H1 (cell line): ENCODE results near the gene GNG12. TPM values are rescaled to one million over a fixed set of nuclear protein-coding genes. Genes with fewer than 3 reads are reported as not detected.

Experiments
- CTCF ChIA-PET: fragments of 300-600 bp; sonication (Branson Sonifier 250); formaldehyde crosslinking; loops from one replicate; lab custom pipeline; 2021; ENCODE audit not compliant: partially characterized antibody; lab: Charles Lee
- POLR2A ChIA-PET: fragments of 300-600 bp; sonication (Branson Sonifier 250); formaldehyde crosslinking; loops from one replicate; lab custom pipeline; 2021; ENCODE audit warnings: inconsistent platforms; ENCODE audit not compliant: partially characterized antibody; lab: Charles Lee
- DNase-seq, 2 experiments: peaks; one replicate each; pipeline versions ENCODE4 v3.0.0 to v3.0.0-alpha.2; 2010 to 2022; ENCODE audit warnings: low spot score in 2 of 2, low read depth in 1 of 2, mixed read lengths in 1 of 2
- FAIRE-seq: peaks from 2 replicates; lab custom pipeline; 2011; peaks lifted over from hg19 to GRCh38; lab: Jason Lieb, UNC
- H2AFZ ChIP-seq: 2 replicates; pipeline ENCODE4 v1.8.1; 2012; ENCODE audit warnings: low read length, inconsistent platforms
- H2AK5ac ChIP-seq: 2 replicates; pipeline ENCODE4 v1.6.1; 2013; ENCODE audit warnings: low read depth, low read length
- H2BK120ac ChIP-seq: replicated peaks from 2 replicates; pipeline ENCODE3; 2013; ENCODE audit warnings: low read depth, low read length, inconsistent platforms
- H2BK12ac ChIP-seq: 2 replicates; pipeline ENCODE4 v1.6.1; 2013; ENCODE audit warnings: low read depth, low read length
- H2BK15ac ChIP-seq: 2 replicates; pipeline ENCODE4 v1.6.1; 2013; ENCODE audit warnings: low read length
- H2BK20ac ChIP-seq: 2 replicates; pipeline ENCODE4 v1.6.1; 2013; ENCODE audit warnings: low read length
- H2BK5ac ChIP-seq: 2 replicates; pipeline ENCODE4 v1.6.1; 2013; ENCODE audit warnings: low read depth, low read length
- H3K14ac ChIP-seq: 2 replicates; pipeline ENCODE4 v1.6.1; 2013; ENCODE audit warnings: inconsistent platforms; ENCODE audit not compliant: insufficient read length
- H3K18ac ChIP-seq: 2 replicates; pipeline ENCODE4 v1.6.1; 2013; ENCODE audit warnings: low read length; ENCODE audit errors: extremely low read depth
- H3K23ac ChIP-seq: 2 replicates; pipeline ENCODE4 v1.6.1; 2013; ENCODE audit warnings: inconsistent platforms; ENCODE audit not compliant: insufficient read length
- H3K23me2 ChIP-seq: 2 replicates; pipeline ENCODE4 v1.6.1; 2013; ENCODE audit warnings: low read depth, low read length
- H3K27ac ChIP-seq: 2 replicates; pipeline ENCODE4 v1.6.1; 2011; ENCODE audit warnings: low read depth, low read length, inconsistent platforms
- H3K27me3 ChIP-seq, 4 experiments: replicated peaks in 1 of 4; 1 replicate in 1 of 4; 2 replicates in 3 of 4; pipeline versions ENCODE4 v1.6.1 to v1.8.1; 2011 to 2013; ENCODE audit warnings: low read length in 3 of 4, mild to moderate bottlenecking in 3 of 4, inconsistent platforms in 2 of 4, mixed read lengths in 2 of 4, moderate library complexity in 1 of 4; ENCODE audit not compliant: control insufficient read depth in 3 of 4, insufficient read depth in 3 of 4; ENCODE audit errors: extremely low read depth in 1 of 4
- H3K36me3 ChIP-seq, 4 experiments: 2 replicates each; pipeline versions ENCODE4 v1.6.1 to v1.8.1; 2011 to 2013; ENCODE audit warnings: mild to moderate bottlenecking in 4 of 4, low read length in 3 of 4, moderate library complexity in 2 of 4, control low read depth in 1 of 4, inconsistent platforms in 1 of 4; ENCODE audit not compliant: insufficient read depth in 4 of 4, control insufficient read depth in 2 of 4
- H3K4ac ChIP-seq: replicated peaks from 2 replicates; pipeline ENCODE3; 2013; ENCODE audit warnings: low read length, low read depth, mixed read lengths, inconsistent platforms; ENCODE audit not compliant: insufficient read length
- H3K4me1 ChIP-seq, 4 experiments: replicated peaks in 1 of 4; 1 replicate in 1 of 4; 2 replicates in 3 of 4; pipeline versions ENCODE4 v1.6.1 to v1.8.1; 2011 to 2013; ENCODE audit warnings: low read length in 3 of 4, inconsistent platforms in 2 of 4, mixed read lengths in 1 of 4; ENCODE audit not compliant: insufficient read depth in 4 of 4, control insufficient read depth in 3 of 4
- H3K4me2 ChIP-seq, 2 experiments: 2 replicates each; pipeline versions ENCODE4 v1.6.1 to v1.8.1; 2011 to 2013; ENCODE audit warnings: low read depth in 2 of 2, low read length in 2 of 2, control low read depth in 1 of 2, inconsistent platforms in 1 of 2, mild to moderate bottlenecking in 1 of 2; ENCODE audit not compliant: insufficient read depth in 1 of 2
- H3K4me3 ChIP-seq, 4 experiments: fragments of 200-600, 300-600 bp in 1 of 4; sonication (generic), shearing (Covaris generic), sonication (Bioruptor Twin) in 1 of 4; 2 replicates each; pipeline versions ENCODE4 v1.5.1 to v1.8.1; 2011 to 2016; ENCODE audit warnings: low read length in 4 of 4, low read depth in 3 of 4, control low read depth in 2 of 4, inconsistent platforms in 2 of 4, mild to moderate bottlenecking in 2 of 4, mixed read lengths in 1 of 4, moderate library complexity in 1 of 4; ENCODE audit not compliant: insufficient read depth in 2 of 4; ENCODE audit errors: extremely low read depth in 1 of 4
- H3K56ac ChIP-seq: replicated peaks from 2 replicates; pipeline ENCODE3; 2013; ENCODE audit warnings: low read depth, mild to moderate bottlenecking, mixed read lengths, low read length, inconsistent platforms; ENCODE audit not compliant: insufficient read length
- H3K79me1 ChIP-seq: 2 replicates; pipeline ENCODE4 v1.6.1; 2013; ENCODE audit warnings: low read depth, low read length, control low read depth
- H3K79me2 ChIP-seq, 2 experiments: 2 replicates each; pipeline versions ENCODE4 v1.6.1 to v1.8.1; 2012 to 2013; ENCODE audit warnings: low read length in 2 of 2, mild to moderate bottlenecking in 2 of 2, inconsistent platforms in 1 of 2; ENCODE audit not compliant: insufficient read depth in 2 of 2, control insufficient read depth in 1 of 2
- H3K9ac ChIP-seq, 4 experiments: replicated peaks in 1 of 4; 1 replicate in 1 of 4; 2 replicates in 3 of 4; pipeline versions ENCODE4 v1.6.1 to v1.8.1; 2011 to 2013; ENCODE audit warnings: low read depth in 3 of 4, low read length in 3 of 4, control low read depth in 2 of 4, mild to moderate bottlenecking in 2 of 4, moderate library complexity in 2 of 4, inconsistent platforms in 1 of 4; ENCODE audit errors: extremely low read depth in 1 of 4
- H3K9me3 ChIP-seq, 2 experiments: 2 replicates each; pipeline versions ENCODE4 v1.6.1 to v1.8.1; 2012 to 2013; ENCODE audit warnings: mild to moderate bottlenecking in 2 of 2, moderate library complexity in 2 of 2, control low read depth in 1 of 2, inconsistent platforms in 1 of 2, low read depth in 1 of 2, low read length in 1 of 2, mixed read lengths in 1 of 2; ENCODE audit not compliant: insufficient read depth in 2 of 2
- H4K20me1 ChIP-seq, 2 experiments: replicated peaks in 1 of 2; 2 replicates each; pipeline versions ENCODE3 to v1.8.1; 2011 to 2013; ENCODE audit warnings: inconsistent platforms in 2 of 2, low read length in 2 of 2, mild to moderate bottlenecking in 1 of 2; ENCODE audit not compliant: insufficient read depth in 2 of 2, control insufficient read depth in 1 of 2
- H4K5ac ChIP-seq: 2 replicates; pipeline ENCODE4 v1.6.1; 2013; ENCODE audit warnings: low read length, low read depth, mixed read lengths, inconsistent platforms; ENCODE audit not compliant: insufficient read length
- H4K8ac ChIP-seq: 2 replicates; pipeline ENCODE4 v1.8.0; 2013; ENCODE audit warnings: mild to moderate bottlenecking, moderate library complexity, low read length, inconsistent platforms; ENCODE audit not compliant: insufficient read depth; ENCODE audit errors: extremely low read depth
- H4K91ac ChIP-seq: replicated peaks from 2 replicates; pipeline ENCODE3; 2013; ENCODE audit warnings: low read length, mixed read lengths, inconsistent platforms; ENCODE audit not compliant: insufficient read length
- CHD2 ChIP-seq: IDR thresholded peaks from 2 replicates; pipeline ENCODE4 v1.6.1; 2012; ENCODE audit warnings: low read length, improper control_type of control experiment
- CTBP2 ChIP-seq: IDR thresholded peaks from 2 replicates; pipeline ENCODE4 v1.7.0; 2011; ENCODE audit warnings: borderline replicate concordance, mild to moderate bottlenecking, moderate library complexity, mixed read lengths, low read length; ENCODE audit not compliant: insufficient read depth, insufficient read length
- KDM1A ChIP-seq: fragments of 200-600, 300-600 bp; sonication (generic); IDR thresholded peaks from 2 replicates; pipeline ENCODE4 v1.7.1; 2016; ENCODE audit warnings: mild to moderate bottlenecking, low read length, borderline replicate concordance
- MAFK ChIP-seq: IDR thresholded peaks from 2 replicates; pipeline ENCODE4 v1.6.1; 2012; ENCODE audit warnings: low read depth, mild to moderate bottlenecking, improper control_type of control experiment, low read length
- POLR2AphosphoS5 ChIP-seq: IDR thresholded peaks from 2 replicates; pipeline ENCODE4 v1.6.1; 2011; ENCODE audit warnings: low read depth, low read length
- RAD21 ChIP-seq, 2 experiments: IDR thresholded peaks in 1 of 2; conservative IDR thresholded peaks in 1 of 2; 2 replicates each; pipeline ENCODE4 v1.6.1; 2011; ENCODE audit warnings: low read depth in 2 of 2, low read length in 2 of 2, improper control_type of control experiment in 1 of 2, inconsistent platforms in 1 of 2, mild to moderate bottlenecking in 1 of 2, moderate library complexity in 1 of 2
- RBBP5 ChIP-seq: IDR thresholded peaks from 2 replicates; pipeline ENCODE4 v1.7.1; 2012; ENCODE audit warnings: low read depth, mild to moderate bottlenecking, inconsistent platforms, low read length, moderate library complexity, borderline replicate concordance
- SIRT6 ChIP-seq: IDR thresholded peaks from one replicate; pipeline ENCODE4 v1.7.1; 2012; ENCODE audit warnings: low read length, inconsistent platforms
- SIX5 ChIP-seq: IDR thresholded peaks from 2 replicates; pipeline ENCODE4 v1.6.1; 2011; ENCODE audit warnings: mild to moderate bottlenecking, low read depth, low read length
- SP1 ChIP-seq: IDR thresholded peaks from 2 replicates; pipeline ENCODE4 v1.6.1; 2011; ENCODE audit warnings: low read depth, low read length
- SRF ChIP-seq: IDR thresholded peaks from 2 replicates; pipeline ENCODE4 v1.6.1; 2011; ENCODE audit warnings: mild to moderate bottlenecking, low read depth, low read length, moderate library complexity
- SUZ12 ChIP-seq: fragments of 200-600 bp; sonication (generic); IDR thresholded peaks from 2 replicates; pipeline ENCODE4 v1.6.1; 2012; ENCODE audit warnings: mild to moderate bottlenecking, inconsistent platforms, low read length, moderate library complexity, mixed read lengths
- TAF7 ChIP-seq: optimal IDR thresholded peaks from 2 replicates; pipeline ENCODE3; 2011; ENCODE audit warnings: low read depth, mild to moderate bottlenecking, inconsistent platforms, low read length, moderate library complexity, borderline replicate concordance
- USF2 ChIP-seq: IDR thresholded peaks from 2 replicates; pipeline ENCODE4 v1.6.1; 2011; ENCODE audit warnings: low read length, improper control_type of control experiment
- ZNF274 ChIP-seq: IDR thresholded peaks from 2 replicates; pipeline ENCODE4 v1.7.0; 2012; ENCODE audit warnings: low read length, borderline replicate concordance; ENCODE audit errors: extremely low read depth
- polyA plus RNA-seq, 7 experiments: library from polyadenylated mRNA; depleted of rRNA in 3 of 7; stranded (reverse) in 5 of 7; unstranded in 2 of 7; fragments of >200 nt in 5 of 7; fragments of 200-250 nt in 2 of 7; gene quantifications; 1 replicate in 5 of 7; 2 replicates in 1 of 7; 4 replicates in 1 of 7; pipeline versions ENCODE4 v1.2.1 to v1.2.3, GENCODE V29; 2011 to 2013; ENCODE audit warnings: missing spikeins in 2 of 7, mixed read lengths in 2 of 7
- total RNA-seq: library from RNA; stranded (reverse); fragmentation: NEBNext Ultra II Directional; extraction: Animal tissue kit (Norgen Biotek cat#: 25700); gene quantifications from 2 replicates; pipeline ENCODE4 v1.2.1, GENCODE V29; 2021

GNG12 gene
- total and polyA plus RNA-seq, 2 of the 8 experiments (the other 6 are each of a cell fraction or from before 2014, with no cell fraction given), result 11.4 to 35.8 TPM

GRCh38 chr1:67801903-67802302, 31.4 kb downstream of the GNG12 start:
- Histone ChIP-seq H4K91ac (no peak overlapping the region), H3K4me3 (no peak overlapping the region), H3K27me3 (no peaks in the 10 kb centered on the region), H2BK120ac (no peak overlapping the region), H4K20me1 (no peaks in the 10 kb centered on the region), H3K79me2 (peaks cover 0 to 7% of the 10 kb centered on the region in 2 experiments; a peak in 1 of 4 replicates), H3K4me2 (no peak overlapping the region), H2BK5ac (no peak overlapping the region), H3K18ac (no peak overlapping the region), H3K36me3 (no peaks in the 10 kb centered on the region), H3K4ac (no peak overlapping the region), H3K4me1 (peaks cover 0 to 3% (median 0%) of the 10 kb centered on the region in 4 experiments; a peak in 2 of 7 replicates), H2AK5ac (no peak overlapping the region), H2AFZ (no peak overlapping the region), H3K9ac (no peak overlapping the region), H3K79me1 (peaks cover 2% of the 10 kb centered on the region; the same call in 1 of the 2 replicates), H3K27ac (no peak overlapping the region), H2BK20ac (no peak overlapping the region), H2BK12ac (no peak overlapping the region), H3K14ac (no peak overlapping the region), H4K8ac (no peak overlapping the region), H2BK15ac (no peak overlapping the region), H3K56ac (no peak overlapping the region), H3K23me2 (no peaks in the 10 kb centered on the region), H3K23ac (no peak overlapping the region), H3K9me3 (no peaks in the 10 kb centered on the region), H4K5ac (no peak overlapping the region)
- FAIRE-seq (no peak), DNase-seq (no peak)
- ChIA-PET POLR2A (no interaction called here), CTCF (interaction anchor here (1.4 kb wide), 1 partner anchor 15 kb away, joined by 4 read pairs; no protein-coding TSS in a partner anchor)
- no peak for TF ChIP-seq RBBP5
- TF ChIP-seq ZNF274, result no peak
- TF ChIP-seq CTBP2, result no peak
- no peak for TF ChIP-seq SIX5
- no peak for TF ChIP-seq CHD2
- no peak for TF ChIP-seq KDM1A
- no peak for TF ChIP-seq SIRT6
- TF ChIP-seq USF2, result no peak
- no peak for TF ChIP-seq RAD21 (IDR thresholded peaks at IDR 0.05 in 1 of 2, conservative IDR thresholded peaks at IDR 0.05 in 1 of 2; ENCODE audit: low read depth in 2 of 2, low read length in 2 of 2)
- no peak for TF ChIP-seq POLR2AphosphoS5
- no peak for TF ChIP-seq SUZ12
- no peak for TF ChIP-seq MAFK
- TF ChIP-seq TAF7, result no peak
- no peak for TF ChIP-seq SRF
- TF ChIP-seq SP1, result no peak
